NB4 (cell line): ENCODE measurements around the gene PRICKLE2.

Source experiments
- DNase-seq: peaks from one replicate; pipeline ENCODE4 v3.0.0; 2010; ENCODE audit warnings: low read depth
- H3K4me3 ChIP-seq: one replicate; pipeline ENCODE4 v1.5.1; 2011; ENCODE audit warnings: mild to moderate bottlenecking, low read depth, low read length, moderate library complexity
- MYC ChIP-seq: IDR thresholded peaks from 2 replicates; pipeline ENCODE4 v1.6.1; 2011; ENCODE audit warnings: low read depth, low read length
- POLR2A ChIP-seq: IDR thresholded peaks from 2 replicates; pipeline ENCODE4 v1.6.1; 2011; ENCODE audit warnings: mild to moderate bottlenecking; ENCODE audit not compliant: insufficient read length; ENCODE audit errors: extremely low read depth
- TF ChIP-seq, protein P1 (sequence below): IDR thresholded peaks from one replicate; pipeline ENCODE4 v1.5.1; 2012; ENCODE audit warnings: low read depth, low read length
- TF ChIP-seq, protein P2 (sequence below): IDR thresholded peaks from 2 replicates; pipeline ENCODE4 v1.6.1; 2011; ENCODE audit warnings: low read depth, low read length

Gene PRICKLE2

DNA sequence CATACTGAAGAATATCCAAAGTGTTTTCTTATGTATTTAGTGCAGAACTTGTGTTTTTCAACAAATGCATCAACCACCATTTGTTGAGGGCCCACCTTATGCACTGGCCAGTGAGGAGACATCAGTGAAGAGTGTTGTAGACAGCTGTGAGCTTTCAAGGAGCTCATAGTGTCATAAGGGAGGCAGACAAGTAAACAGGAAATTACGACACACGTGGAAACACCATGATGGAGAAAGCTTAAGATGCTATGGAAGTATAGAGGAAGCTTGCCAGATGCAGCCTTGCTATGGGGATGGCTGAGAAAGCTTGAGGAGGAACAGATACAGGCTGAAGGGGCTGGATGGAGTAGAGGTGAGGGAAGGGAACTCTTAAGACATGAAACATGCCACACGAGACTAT, 151.2 kb downstream of the PRICKLE2 start:
- DNase-seq = peak; percentile 6
- no peak overlapping the region for H3K4me3 ChIP-seq
- TF ChIP-seq, protein P1, sequence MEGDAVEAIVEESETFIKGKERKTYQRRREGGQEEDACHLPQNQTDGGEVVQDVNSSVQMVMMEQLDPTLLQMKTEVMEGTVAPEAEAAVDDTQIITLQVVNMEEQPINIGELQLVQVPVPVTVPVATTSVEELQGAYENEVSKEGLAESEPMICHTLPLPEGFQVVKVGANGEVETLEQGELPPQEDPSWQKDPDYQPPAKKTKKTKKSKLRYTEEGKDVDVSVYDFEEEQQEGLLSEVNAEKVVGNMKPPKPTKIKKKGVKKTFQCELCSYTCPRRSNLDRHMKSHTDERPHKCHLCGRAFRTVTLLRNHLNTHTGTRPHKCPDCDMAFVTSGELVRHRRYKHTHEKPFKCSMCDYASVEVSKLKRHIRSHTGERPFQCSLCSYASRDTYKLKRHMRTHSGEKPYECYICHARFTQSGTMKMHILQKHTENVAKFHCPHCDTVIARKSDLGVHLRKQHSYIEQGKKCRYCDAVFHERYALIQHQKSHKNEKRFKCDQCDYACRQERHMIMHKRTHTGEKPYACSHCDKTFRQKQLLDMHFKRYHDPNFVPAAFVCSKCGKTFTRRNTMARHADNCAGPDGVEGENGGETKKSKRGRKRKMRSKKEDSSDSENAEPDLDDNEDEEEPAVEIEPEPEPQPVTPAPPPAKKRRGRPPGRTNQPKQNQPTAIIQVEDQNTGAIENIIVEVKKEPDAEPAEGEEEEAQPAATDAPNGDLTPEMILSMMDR = no peak
- TF ChIP-seq POLR2A = no peak
- TF ChIP-seq MYC = no peak
- TF ChIP-seq, protein P2, sequence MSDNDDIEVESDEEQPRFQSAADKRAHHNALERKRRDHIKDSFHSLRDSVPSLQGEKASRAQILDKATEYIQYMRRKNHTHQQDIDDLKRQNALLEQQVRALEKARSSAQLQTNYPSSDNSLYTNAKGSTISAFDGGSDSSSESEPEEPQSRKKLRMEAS = no peak

DNA sequence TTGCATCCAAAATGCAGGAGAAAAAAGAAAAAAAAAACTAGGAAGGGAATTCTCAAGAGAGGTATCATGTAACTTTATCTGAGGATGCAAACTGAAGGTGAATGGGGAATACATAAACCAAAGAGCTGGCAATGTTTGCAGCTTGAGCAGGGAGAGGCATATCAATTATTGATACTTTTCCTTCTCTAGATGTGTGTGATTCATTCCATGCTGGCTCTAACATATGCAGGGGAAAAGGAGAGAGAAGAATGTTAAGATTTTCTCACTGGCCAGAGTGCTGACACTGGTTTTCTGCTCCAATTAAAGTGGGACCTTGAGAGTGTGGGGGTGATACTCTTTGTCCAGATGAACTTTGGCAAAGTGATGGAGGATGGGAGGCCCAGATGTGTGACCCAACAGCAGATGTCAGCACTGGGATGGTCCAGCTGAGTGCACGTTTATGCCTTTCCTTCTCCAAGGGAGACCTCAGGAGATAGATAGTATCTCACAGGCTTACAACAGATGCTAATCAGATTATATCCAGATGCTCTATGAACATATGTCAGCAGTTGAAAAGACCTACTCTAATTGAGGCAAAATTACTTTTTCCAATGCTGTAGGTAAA, 152.0 kb downstream of the PRICKLE2 start:
- TF ChIP-seq, protein P1 = no peak
- TF ChIP-seq, protein P2 = no peak
- TF ChIP-seq POLR2A = no peak
- no peak for TF ChIP-seq MYC
- no peak for DNase-seq
- no peak overlapping the region for H3K4me3 ChIP-seq

DNA sequence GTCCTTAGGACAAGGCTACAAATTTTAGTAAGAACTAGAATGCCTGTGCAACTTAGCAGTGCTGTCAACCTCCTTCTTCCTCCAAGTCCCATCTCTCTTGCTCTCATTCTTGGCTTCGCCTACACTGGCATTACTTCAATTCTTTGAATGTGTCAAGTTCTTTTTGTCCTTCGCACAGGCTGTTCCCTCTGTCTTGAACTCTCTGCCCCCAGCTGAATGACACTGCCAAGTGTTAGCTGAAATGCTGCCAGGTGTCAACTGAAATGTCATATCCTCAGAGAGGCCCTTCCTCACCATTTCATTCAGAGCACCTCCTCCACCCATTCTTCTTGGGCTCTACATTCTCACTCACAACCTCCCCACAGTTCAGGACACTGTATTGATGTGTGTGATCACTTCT, 153.1 kb downstream of the PRICKLE2 start:
- H3K4me3 ChIP-seq = no peak overlapping the region
- no peak for TF ChIP-seq MYC
- TF ChIP-seq, protein P2 = no peak
- TF ChIP-seq POLR2A = no peak
- TF ChIP-seq, protein P1 = no peak
- no peak for DNase-seq

DNA sequence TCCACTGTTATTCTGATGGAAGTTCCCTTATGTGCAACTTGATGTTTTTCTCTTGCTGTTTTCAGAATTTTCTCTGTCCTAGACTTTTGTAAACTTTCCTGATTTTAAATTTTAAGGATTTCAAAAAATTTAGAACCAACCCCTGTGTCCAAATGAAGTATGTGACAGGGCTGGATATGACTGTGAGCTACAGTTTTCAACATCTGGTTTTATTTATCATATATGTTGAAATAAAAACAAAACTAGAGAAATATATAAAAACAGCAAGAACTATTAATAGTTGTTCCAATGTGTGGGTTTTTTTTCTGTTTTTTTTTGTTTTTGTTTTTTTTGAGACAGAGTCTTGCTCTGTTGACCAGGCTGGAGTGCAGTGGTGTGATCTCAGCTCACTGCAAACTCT, 154.6 kb downstream of the PRICKLE2 start:
- DNase-seq = no peak
- TF ChIP-seq, protein P1 = no peak
- TF ChIP-seq POLR2A = no peak
- no peak overlapping the region for H3K4me3 ChIP-seq

DNA sequence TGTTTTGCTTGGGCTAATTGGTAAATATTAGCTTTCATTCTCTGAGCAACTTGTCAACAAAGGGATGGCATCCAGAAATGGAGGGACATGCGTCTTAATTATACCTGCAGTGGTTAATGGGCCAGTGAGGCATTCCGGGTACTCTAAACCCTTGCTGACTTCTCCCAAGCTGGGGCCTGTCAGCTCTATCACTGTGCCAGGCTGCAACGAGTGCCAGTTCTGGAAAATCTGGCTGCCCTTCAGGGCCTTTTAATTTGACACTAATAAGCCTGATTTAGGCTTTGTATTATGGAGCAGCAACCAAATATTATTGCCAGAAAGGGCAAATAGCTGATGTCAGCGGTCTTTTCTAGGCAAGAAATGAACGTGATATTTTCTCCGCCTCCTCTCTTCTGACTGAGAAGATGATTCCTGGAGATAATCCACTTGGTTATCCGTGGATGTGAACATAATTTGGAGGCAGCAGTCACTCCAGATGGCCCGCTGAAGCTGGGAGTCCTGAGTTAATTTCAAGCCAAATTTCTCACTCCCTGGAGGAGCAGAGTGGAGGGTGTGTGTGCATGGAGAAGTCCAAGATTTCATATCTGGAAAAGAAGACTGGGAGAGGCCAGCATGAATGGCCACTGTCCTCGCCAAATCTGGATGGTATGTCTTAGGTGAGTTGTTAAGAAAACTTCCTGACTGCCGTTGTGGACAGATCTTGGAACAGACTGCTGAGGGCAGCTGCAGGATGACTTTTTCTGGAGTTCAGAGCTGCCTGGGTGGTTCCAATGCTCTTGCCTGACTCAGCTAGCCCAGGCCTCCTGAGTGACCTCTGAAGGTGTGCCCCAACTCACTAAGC, 157.5 kb downstream of the PRICKLE2 start:
- TF ChIP-seq POLR2A (no peak), MYC (no peak)
- TF ChIP-seq, protein P1 = no peak
- TF ChIP-seq, protein P2 = no peak
- DNase-seq = no peak
- H3K4me3 ChIP-seq = no peak overlapping the region
